AG09309 (cell line): ENCODE data around the gene ATP9A.
"Not testable (repeated sequence)": the region's sequence is repeated elsewhere in the genome, so short reads cannot be mapped to it uniquely, and the experiment has no call there.

Source experiments
- DNase-seq: peaks from one replicate; pipeline ENCODE4 v3.0.0-alpha.2; 2010; ENCODE audit warnings: low read depth
- H3K4me3 ChIP-seq: 2 replicates; pipeline ENCODE4 v1.5.1; 2011; ENCODE audit warnings: mild to moderate bottlenecking, low read depth, low read length, moderate library complexity; ENCODE audit not compliant: control insufficient read depth
- CTCF ChIP-seq: IDR thresholded peaks from 2 replicates; pipeline ENCODE4 v1.5.1; 2011; ENCODE audit warnings: mild to moderate bottlenecking, low read depth, low read length, inconsistent platforms; ENCODE audit not compliant: insufficient read depth, control insufficient read depth; ENCODE audit errors: missing control alignments

Gene ATP9A

GRCh38 chr20:51763965-51764602 is 4.1 kb downstream of the ATP9A start:
- no peak for TF ChIP-seq CTCF
- H3K4me3 ChIP-seq: no peak overlapping the region
- no peak for DNase-seq

- DNase-seq: no peak
- H3K4me3 ChIP-seq: no peak overlapping the region
- no peak for TF ChIP-seq CTCF
Measured at GRCh38 chr20:51760905-51761546, 7.2 kb downstream of the ATP9A start.

- no peak for TF ChIP-seq CTCF
- no peak for DNase-seq
Measured at GRCh38 chr20:51759769-51760510, 8.2 kb downstream of the ATP9A start.

GRCh38 chr20:51758978-51759544 is 9.1 kb downstream of the ATP9A start:
- H3K4me3 ChIP-seq: no peak overlapping the region
- no peak for TF ChIP-seq CTCF
- no peak for DNase-seq

More at GRCh38 chr20:51759769-51760510, 8.2 kb downstream of the ATP9A start:
- no peak overlapping the region for H3K4me3 ChIP-seq

GRCh38 chr20:51757226-51757625 is 11.0 kb downstream of the ATP9A start:
- DNase-seq: no peak
- no peak for TF ChIP-seq CTCF

GRCh38 chr20:51756653-51757052 is 11.5 kb downstream of the ATP9A start:
- DNase-seq: no peak
- no peak overlapping the region for H3K4me3 ChIP-seq

More at GRCh38 chr20:51757226-51757625, 11.0 kb downstream of the ATP9A start:
- no peak overlapping the region for H3K4me3 ChIP-seq

GRCh38 chr20:51753220-51753619 is 15.0 kb downstream of the ATP9A start:
- DNase-seq, H3K4me3 ChIP-seq: not testable (repeated sequence)

More at GRCh38 chr20:51756653-51757052, 11.5 kb downstream of the ATP9A start:
- TF ChIP-seq CTCF: no peak
